Stimulated activated CD8-positive, alpha-beta memory T cell treated with anti-CD3 and anti-CD28 coated beads, Interleukin-12 subunit alpha, Interleukin-12 subunit beta, amount 100 ng/mL, for 24 hours (primary cell): ENCODE results near the gene ST6GALNAC1.
"Not testable (repeated sequence)": the region's sequence is repeated elsewhere in the genome, so short reads cannot be mapped to it uniquely, and the experiment has no call there.

Source experiments
- DNase-seq: peaks from one replicate; pipeline ENCODE4 v3.0.0-alpha.2; 2020; ENCODE audit errors: extremely low read depth

The ST6GALNAC1 gene

DNA sequence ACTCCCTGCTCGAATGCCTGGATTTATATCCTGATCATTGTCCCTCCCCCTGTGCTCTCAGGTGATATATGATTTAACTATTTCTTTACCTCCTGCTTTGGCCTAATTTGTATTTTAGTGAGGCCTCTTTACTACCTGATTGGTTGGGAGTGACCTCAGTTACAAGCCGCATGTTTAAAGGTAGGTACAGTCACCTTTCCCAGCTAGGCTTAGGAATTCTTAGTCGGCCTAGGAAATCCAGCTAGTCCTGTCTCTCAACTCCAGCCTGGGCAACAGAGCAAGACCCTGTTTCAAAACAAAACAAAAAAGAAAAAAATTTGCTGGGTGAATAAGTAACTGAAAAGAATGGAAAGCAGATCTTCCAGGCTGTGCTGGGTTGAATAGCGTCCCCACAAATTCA, 31.1 kb downstream of the ST6GALNAC1 start:
- no peak for DNase-seq

DNA sequence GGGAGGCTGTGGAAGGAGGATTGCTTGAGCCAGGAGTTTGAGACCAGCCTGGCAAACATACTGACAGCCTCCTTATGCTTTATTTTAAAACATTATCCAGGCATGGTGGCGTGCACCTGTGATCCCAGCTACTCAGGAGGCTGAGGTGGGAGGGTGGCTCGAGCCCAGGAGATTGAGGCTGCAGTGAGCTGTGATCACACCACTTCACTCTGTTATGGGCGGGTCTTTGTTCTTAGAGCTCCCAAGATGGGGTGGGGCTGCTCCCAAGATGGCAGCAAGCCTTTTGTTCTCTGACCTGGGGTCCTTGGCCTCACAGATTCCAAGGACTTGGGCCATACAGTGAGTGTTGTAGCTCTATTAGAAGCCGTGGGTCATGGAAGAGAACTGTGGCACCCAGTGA, 31.8 kb downstream of the ST6GALNAC1 start:
- no peak for DNase-seq

DNA sequence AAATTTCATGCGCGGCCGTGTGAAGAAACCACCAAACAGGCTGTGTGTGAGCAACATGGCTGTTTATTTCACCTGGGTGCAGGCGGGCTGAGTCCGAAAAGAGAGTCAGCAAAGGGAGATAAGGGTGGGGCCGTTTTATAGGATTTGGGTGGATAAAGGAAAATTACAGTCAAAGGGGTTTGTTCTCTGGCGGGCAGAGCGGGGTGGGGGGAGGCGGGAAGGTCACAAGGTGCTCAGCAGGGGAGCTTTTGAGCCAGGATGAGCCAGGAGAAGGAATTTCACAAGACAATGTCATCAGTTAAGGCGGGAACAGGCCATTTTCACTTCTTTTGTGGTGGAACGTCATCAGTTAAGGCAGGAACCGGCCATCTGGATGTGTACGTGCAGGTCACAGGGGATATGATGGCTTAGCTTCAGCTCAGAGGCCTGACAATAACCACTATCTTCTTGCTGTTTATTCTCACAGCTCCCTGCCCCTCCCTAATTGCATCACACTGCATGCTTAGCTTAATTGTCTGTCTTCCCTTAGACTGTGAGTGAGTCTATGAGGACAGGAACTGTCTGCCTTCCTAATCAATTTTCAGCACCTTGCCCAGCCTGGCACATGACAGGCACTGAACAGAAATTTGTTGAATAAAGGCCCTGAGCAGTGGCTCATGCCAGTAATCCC, 32.3 kb downstream of the ST6GALNAC1 start:
- DNase-seq, result not testable (repeated sequence)

DNA sequence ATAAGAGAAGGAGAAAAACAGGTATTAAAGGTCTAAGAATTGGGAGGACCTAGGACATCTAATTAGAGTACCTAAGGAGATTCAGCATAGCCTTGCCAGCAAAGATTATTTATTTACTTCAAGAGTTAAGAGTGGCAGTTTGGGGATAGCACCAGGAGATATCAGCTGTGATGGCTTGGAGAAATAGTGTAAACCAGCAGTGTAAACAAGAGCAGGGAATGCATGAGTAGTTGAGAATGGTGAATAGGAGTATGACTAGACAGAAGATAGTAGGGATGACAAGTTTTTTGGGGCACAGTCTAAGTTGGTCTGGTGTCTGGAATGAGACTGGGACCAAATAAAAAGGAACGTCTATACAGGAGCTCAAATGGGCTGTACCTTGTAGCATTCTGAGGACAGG, 36.9 kb downstream of the ST6GALNAC1 start:
- DNase-seq, result not testable (repeated sequence)

DNA sequence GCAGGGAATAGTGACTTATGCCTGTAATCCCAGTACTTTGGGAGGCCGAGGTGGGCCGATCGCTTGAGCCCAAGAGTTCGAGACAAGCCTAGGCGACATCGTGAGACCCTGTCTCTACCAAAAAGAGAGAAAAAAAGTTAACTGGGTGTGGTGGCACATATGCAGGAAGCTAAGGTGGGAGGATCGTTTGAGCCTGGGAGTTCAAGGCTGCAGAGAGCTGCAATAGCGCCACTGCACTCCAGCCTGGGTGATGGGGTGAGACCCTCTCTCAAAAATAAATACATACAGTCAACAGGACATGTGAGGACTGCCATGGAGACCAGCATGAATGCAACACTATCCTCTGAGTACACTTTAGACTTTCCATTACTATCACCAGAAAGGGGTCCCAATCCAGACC, 42.5 kb downstream of the ST6GALNAC1 start:
- no peak for DNase-seq

DNA sequence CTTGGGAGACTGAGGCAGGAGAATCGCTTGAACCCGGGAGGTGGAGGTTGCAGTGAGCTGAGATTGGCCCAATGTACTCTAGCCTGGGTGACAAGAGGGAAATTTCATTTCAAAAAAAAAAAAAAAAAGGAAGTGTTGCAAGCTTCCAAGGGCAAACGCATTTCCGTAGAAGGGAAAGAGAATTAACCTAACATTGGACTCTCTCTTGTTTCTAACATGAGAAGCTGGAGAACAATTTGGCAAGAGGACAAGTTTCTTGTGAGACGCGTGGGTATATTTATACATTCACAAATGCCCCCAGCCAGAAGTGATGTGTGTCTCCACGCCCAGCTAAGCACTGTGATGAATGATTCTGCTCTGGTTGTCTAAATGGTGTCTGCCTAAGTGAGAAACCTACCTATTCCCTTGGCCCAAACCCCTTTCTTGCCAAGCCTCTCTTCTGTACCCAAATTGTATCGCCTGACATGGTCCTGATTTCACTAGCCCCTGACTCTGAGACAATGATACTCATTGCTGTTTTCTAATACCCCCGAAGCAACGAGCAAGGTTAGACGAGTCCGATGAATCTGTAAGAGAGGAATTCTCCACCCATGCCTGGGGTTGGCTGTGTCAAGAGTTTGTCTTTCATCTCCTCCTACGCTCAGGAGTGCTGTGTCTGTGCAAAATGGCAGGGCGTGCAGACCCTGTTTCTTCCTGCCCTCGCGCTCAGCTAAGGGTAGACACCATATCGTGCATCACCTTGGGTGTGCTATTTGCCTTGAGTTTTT, 43.7 kb downstream of the ST6GALNAC1 start:
- DNase-seq, result no peak

DNA sequence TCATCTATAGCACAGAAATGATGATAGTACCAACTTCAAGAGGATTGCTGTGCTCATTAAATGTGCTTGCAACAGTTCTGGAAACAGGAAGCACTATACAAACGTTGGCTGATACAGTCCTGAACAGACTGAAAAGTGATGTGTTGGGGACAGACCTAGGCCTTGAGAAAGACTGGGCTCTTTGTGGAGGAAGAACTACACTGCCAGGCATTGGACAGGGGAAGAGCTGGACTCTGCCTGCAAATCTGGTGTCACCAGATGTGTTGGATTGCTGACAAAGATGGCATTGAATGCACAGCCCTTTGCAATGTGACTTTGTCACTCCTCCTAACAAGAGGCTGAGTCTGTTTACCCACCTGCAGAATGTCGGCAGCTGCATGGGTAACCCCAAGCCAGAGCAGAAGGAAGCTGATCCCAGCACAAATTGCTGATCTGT, 45.5 kb downstream of the ST6GALNAC1 start:
- DNase-seq, result no peak

DNA sequence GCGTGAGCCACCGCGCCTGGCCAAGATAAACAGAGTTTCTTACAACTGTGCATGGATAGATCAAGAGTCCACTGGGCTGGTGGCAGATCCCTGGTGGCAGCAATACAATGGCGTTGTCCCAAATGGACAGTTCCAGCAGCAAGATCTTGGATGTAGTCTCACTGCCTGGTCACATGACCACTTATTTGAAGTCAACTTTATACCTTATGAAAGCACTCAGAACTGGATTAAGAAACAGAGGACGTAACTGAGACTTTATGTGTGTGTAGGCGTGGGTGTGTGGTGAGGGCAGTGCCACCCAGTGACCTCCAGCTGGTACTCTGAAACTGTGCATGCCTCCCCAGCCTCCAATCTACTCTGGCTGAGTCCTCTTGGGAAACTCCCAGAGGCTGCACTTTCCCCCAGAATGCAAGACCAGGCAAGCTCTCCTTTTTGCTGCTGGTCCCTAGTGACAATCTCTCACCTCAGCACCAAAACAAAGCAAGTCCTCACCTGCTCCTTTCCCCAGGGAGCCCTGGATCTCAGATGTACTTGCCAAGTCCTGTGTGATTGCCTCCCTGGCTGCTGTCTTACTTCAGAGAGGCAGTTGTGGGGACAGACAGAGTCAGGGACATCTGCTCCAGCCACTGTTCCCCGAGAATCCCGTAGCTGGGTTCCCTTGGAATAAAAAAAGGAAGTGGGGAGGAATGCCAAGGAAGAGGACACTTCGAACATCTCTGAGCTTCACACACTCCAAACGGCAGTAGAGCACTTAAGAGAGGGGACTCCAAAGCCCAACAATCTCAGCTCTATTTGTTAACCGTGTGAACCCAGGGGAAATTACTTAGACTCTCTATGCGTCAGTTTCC, 46.2 kb downstream of the ST6GALNAC1 start:
- no peak for DNase-seq

DNA sequence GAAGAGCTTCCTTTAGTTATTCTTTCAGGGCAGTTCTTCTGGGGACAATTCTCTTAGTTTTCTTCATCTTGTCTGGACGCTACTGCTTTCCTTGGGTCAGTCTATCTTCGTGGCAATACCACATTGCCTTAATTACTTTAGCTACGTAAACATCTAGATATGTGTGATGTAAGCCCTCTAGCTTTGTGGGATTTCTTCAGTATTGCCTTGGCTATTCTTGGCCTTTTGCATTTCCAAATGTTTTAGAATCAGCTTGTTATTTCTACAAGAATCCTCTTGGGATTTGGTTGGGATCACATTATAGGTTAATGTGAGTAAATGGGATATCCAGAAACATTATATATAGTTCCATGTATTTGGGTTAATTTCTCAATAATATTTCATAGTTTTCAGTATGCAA, 48.9 kb downstream of the ST6GALNAC1 start:
- DNase-seq, result no peak

DNA sequence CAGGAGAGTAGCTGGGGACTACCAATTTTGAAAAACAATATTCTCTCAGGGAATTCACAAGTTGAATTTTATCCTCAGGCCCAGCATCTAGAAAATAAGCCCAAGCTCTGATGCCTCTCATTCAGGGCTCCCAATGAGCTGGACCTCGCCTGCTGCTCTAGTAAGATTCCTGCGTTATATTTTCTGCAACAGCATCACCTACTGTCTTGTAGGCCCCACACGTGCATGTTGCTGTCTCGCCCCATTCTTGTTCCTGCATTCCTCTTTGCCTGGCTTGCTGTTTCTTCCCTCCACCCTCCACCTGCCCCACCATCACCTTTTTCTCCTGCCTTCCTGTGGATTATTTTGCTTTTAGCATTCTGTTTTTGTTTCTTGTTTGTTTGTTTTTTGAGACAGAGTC, 49.6 kb downstream of the ST6GALNAC1 start:
- no peak for DNase-seq

DNA sequence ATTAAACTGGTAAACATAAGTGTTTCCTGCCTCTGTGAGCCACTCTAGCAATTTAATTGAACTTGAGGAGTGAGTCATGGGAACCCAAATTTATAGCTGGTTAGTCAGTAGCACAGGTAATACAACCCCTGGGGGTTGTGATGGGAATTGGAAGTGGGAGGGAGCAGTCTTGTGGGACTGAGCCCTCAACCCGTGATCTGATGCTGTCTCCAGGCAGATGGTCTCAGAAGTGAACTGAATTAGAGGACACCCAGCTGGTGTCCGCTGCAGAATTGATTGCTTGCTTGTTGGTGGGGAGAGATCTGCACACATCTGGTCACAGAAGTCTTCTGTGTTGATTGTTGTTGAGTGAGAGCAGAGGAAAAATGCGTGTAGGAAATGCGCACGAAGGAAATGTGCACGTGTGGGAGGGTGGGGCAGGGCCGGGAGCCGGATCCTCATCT, 50.2 kb downstream of the ST6GALNAC1 start:
- no peak for DNase-seq

DNA sequence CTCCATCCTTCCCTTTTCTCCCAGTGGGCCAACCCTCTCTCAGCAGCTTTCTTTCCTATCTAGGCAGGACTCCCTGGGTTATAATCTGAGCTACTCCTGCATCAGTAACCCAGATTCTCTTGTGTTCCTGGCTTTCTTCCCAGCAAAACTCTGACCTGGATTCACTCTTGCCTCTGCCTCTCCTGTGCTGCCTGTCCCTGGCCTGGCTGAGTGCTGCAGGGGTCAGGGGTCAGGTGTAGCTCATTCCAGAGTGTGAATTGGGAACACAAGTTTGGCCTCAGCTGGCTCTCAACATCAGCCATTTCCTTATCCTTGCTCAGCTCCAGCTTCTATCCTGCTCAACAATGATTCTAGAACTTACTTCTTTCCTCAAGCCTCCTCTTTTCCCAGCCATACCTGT, 55.4 kb downstream of the ST6GALNAC1 start:
- DNase-seq, result no peak

DNA sequence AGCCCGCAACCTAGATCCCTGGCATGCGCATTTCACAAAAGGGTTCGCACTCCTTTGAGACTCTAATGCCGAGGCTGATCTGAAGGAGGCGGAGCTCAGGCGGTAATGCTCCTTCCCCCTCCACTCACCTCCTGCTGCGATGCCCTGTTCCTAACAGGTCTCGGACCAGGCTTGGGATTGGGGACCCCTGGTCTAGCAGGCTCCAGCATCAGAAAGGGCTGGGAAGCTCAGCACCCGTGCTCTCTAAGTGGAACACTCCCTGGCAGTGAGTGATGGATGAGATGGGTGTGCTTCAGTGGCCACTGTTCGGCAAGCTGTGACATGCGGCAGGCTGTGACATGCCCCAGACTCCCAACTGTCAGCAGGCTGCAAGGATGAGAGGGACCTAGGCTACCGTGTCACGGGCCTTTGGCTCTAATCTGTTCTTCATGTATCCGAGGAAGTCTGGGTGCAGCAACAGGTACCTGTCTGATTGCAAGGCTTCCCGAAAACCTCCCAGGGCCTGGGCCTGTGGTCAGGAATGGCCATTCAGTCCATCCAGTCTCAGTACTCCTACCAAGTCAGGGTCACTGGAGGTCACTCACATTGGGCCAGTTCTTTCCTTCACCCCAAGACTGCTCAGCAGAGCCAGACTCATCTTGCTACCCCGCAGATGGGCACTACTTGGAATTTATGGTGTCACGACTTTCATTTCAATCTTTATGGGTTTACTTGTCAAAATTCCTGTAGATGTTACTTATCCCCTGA, 56.6 kb downstream of the ST6GALNAC1 start:
- no peak for DNase-seq

DNA sequence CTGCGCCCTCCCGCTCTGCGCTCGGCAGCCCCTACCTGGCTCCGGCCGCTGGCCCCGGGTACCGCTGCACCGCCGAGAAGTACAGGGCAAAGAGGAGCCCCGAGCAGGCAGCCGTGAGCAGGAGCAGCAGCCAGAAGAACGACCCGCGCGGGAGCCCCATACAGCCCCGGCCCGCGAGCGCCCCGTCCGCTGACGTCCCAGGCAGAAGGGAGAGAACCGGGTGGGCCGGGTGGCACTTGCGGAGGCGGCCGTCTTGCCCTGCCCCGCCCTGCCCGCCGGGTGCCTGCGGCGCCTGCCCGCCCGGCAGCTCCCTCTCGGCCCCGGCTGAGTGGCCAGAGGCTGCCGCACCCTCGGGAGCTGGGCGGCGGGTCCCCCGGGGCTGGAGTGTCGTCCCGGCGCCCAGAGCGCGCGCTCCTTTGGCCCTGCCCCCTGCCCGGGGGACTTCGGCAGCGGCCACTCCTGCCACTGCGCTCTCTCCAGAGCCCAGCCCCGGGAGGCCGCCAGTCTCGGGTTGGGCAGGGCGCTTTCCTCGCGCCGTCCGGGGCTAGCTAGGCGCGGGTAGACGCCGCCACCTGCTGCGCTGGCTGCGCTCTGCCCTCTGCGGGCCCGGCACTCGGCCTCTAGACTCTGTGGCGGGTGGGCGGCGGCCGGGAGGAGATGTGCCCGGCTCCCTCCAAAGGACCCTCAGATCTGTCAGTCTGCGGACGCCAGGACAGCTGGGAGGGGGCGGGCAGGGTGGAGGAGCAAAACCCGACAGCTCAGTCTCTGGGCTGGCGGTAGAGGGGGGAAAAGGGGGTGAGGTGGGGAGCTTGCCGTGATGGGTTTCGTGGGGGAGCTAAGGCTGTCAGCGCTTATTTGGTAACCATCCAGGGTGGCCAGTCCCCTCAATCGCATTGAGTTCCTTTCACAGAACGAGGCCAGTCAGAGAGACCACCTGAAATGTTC, 57.6 kb downstream of the ST6GALNAC1 start, which contains the start of gene ST6GALNAC2:
Gene ST6GALNAC2 (minus strand): TSS at position 212 of the 945 bp plus-strand sequence. CDS start 52 bp downstream, at position 160.
- DNase-seq, result no peak

DNA sequence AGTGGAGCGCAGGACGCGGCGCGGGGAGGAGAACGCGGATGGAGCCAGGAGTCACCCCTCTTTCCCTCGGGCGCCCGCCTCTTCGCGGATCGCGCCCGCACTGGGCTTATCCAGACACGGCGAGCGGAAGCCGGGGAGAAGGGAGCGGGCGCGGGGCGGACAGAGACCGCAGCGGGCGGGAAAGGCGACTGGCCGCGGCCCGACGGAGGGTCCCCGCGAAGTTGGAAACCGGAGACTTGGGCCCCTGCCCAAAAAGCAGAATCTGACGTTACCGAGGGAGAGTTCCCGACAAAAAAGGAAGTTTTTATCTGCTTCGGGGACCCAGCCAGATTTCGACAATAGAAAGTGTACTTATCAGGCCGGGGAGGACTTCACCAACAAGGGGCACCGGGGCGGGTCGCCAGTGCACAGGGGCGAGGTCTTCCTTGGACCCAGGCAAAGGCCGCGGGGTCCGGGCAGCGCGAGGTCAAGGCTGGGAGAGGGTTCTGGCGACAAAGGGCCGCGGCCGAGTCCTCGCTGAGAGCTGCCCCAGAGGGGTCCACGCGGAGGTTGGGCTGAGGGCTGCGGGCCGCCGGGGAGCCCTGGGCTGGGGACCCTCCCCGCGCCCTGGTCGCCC, 58.4 kb downstream of the ST6GALNAC1 start:
- DNase-seq, result no peak

DNA sequence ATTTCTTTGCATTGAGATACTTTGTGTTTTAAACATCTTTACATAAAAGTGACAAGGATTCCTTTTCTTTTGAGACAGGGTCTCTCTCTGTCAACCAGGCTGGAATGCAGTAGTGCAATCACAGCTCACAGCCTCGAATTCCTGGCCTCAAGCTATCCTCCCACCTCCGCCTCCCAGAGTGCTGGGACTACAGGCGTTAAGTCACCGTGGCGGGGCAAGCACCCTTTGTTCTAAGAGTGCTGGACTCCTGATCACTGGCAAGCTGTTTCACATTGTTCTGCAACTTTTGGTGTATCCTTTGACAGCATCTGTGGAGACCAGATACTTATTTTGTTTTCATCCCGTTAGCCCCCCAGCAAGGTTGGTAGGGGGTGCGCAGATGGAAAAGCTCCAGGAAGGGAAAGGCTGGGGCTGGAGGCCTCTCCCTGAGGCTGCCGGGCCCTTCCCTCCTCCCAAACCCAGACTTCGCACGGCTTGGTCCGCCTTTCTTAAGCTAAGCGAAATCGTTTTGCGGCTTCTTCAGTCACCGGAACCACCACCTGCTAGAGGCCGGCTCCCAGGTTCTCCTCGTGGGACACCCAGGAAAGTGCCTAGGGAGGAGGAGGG, 59.0 kb downstream of the ST6GALNAC1 start:
- DNase-seq, result no peak

DNA sequence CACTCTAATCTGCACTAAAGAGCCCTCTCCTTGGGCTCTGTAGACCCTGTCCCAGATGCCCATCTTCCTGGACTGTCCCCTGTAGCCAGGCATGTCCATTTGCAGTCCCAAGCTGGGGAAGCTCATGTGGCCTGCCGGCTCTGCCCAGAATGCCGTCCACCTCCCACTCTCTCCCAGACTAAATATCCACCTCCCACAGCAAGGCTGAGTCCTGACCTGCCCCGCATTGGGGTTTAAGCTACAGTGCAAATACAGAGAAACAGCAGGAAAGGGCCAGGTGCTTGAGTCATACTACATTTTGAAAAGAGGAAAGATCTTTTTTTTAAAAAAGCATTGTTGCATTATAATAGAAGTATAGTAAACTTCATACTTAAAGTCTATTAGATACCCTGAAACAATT, 60.9 kb downstream of the ST6GALNAC1 start:
- DNase-seq, result no peak

DNA sequence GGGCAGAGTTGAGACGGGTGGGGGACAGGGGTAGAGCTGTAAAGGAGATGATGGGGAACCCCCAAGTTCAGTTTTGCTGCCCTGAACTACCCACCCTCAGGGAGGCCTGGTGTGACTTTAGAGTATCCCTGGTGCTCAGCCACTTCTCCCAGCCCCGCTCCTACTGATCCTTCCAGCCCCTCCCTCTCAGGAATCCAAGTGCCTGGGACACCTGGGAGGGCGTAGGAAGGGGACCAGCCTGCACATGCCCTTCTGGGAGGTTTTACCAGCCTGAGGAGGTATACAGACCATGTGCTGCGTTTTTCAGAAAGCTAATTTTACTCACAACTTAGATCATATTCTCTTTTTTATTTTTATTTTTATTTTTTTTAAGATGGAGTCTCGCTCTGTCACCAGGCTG, 62.0 kb downstream of the ST6GALNAC1 start:
- DNase-seq, result no peak

DNA sequence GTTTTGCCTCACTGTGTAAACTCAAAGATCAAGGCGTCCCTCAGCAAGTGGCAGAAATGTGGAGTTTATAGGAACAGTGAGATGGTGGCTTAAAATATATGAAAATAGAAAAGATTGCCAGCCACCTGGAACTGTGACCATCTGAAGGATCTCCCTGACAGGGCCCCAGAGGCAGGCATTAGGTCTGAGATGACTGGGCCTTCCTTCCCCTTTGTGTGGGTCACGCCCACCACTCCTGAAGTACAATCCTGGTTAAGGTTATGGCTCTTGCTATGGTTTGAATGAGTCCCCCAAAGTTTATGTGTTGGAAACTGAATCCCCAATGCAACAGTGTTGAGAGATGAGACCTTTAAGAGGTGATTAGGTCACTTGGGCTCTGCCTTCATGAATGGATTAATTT, 64.3 kb downstream of the ST6GALNAC1 start:
- no peak for DNase-seq

DNA sequence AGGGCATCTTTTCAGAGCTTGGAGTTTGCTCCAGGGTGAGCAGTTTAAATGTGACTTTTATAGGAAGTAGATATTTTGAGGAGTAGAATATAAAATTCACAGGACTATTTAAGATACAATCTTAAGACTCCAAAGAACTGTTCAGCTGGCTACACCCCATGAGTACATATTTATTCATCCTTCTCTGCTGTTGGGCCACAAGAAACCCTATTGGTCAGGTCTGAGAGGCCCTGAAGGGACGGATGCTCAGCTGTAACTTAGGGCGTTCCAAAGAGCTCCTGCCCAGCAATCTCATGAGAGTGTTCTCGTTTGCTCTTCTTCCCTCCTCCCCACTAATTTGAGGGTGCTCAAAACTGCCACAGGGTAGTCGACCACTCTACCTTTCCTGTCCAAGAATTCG, 65.2 kb downstream of the ST6GALNAC1 start:
- no peak for DNase-seq
